H1 (cell line): Measurements from ENCODE around the gene LRRFIP1. TPM values are rescaled to one million over a fixed set of nuclear protein-coding genes. Genes with fewer than 3 reads are reported as not detected.

Experiments used
- BACH1 ChIP-seq: IDR thresholded peaks from 2 replicates; pipeline ENCODE4 v1.6.1; 2012; ENCODE audit warnings: low read length, improper control_type of control experiment
- CBX8 ChIP-seq: fragments of 300-800, 300-1000 bp; sonication (generic); IDR thresholded peaks from 2 replicates; pipeline ENCODE4 v1.7.1; 2016; ENCODE audit warnings: low read depth, low read length, borderline replicate concordance
- CHD7 ChIP-seq: fragments of 300-600 bp; sonication (generic); IDR thresholded peaks from 2 replicates; pipeline ENCODE4 v1.7.1; 2012; ENCODE audit warnings: low read length, moderate library complexity, mild to moderate bottlenecking, inconsistent platforms; ENCODE audit not compliant: insufficient replicate concordance
- EZH2 ChIP-seq: fragments of 200-600 bp; sonication (generic); IDR thresholded peaks from 2 replicates; pipeline ENCODE4 v1.7.1; 2012; ENCODE audit warnings: low read depth, mild to moderate bottlenecking, moderate library complexity, low read length, inconsistent platforms; ENCODE audit not compliant: severe bottlenecking
- JUN ChIP-seq: IDR thresholded peaks from 2 replicates; pipeline ENCODE4 v1.6.1; 2011; ENCODE audit warnings: low read depth, mild to moderate bottlenecking, improper control_type of control experiment, low read length
- KDM5A ChIP-seq: fragments of 200-600 bp; IDR thresholded peaks from 2 replicates; pipeline ENCODE4 v1.7.1; 2012; ENCODE audit warnings: mild to moderate bottlenecking, low read length, inconsistent platforms, mixed read lengths
- MAX ChIP-seq: IDR thresholded peaks from 2 replicates; pipeline ENCODE4 v1.6.1; 2012; ENCODE audit warnings: inconsistent platforms
- NANOG ChIP-seq: IDR thresholded peaks from 2 replicates; pipeline ENCODE4 v1.6.1; 2011; ENCODE audit warnings: low read length, low read depth, mild to moderate bottlenecking, inconsistent platforms; ENCODE audit not compliant: insufficient read depth, poor library complexity, severe bottlenecking
- PHF8 ChIP-seq: fragments of 200-600 bp; sonication (generic); conservative IDR thresholded peaks from 2 replicates; pipeline ENCODE4 v1.7.1; 2012; ENCODE audit warnings: low read depth, mild to moderate bottlenecking, inconsistent platforms, low read length, moderate library complexity
- POLR2AphosphoS5 ChIP-seq: IDR thresholded peaks from 2 replicates; pipeline ENCODE4 v1.6.1; 2011; ENCODE audit warnings: low read depth, low read length
- polyA plus RNA-seq, 7 experiments: library from polyadenylated mRNA; depleted of rRNA in 3 of 7; stranded (reverse) in 5 of 7; unstranded in 2 of 7; fragments of >200 nt in 5 of 7; fragments of 200-250 nt in 2 of 7; gene quantifications; 1 replicate in 5 of 7; 2 replicates in 1 of 7; 4 replicates in 1 of 7; pipeline versions ENCODE4 v1.2.1 to v1.2.3, GENCODE V29; 2011 to 2013; ENCODE audit warnings: missing spikeins in 2 of 7, mixed read lengths in 2 of 7
- total RNA-seq: library from RNA; stranded (reverse); fragmentation: NEBNext Ultra II Directional; extraction: Animal tissue kit (Norgen Biotek cat#: 25700); gene quantifications from 2 replicates; pipeline ENCODE4 v1.2.1, GENCODE V29; 2021

The LRRFIP1 gene
- total and polyA plus RNA-seq, 2 of the 8 experiments (the other 6 are each of a cell fraction or from before 2014, with no cell fraction given): 12.1 to 75.8 TPM

- no peak for TF ChIP-seq CHD7
- TF ChIP-seq NANOG: no peak
- no peak for TF ChIP-seq MAX
- no peak for TF ChIP-seq PHF8
- no peak for TF ChIP-seq EZH2
- no peak for TF ChIP-seq BACH1
- no peak for TF ChIP-seq JUN
- TF ChIP-seq KDM5A: no peak
- TF ChIP-seq CBX8: no peak
- TF ChIP-seq POLR2AphosphoS5: no peak
Measured at GRCh38 chr2:237689336-237690131, 62.1 kb downstream of the LRRFIP1 start (continued).
